ENCODE results near the gene GRIP1.

Gene GRIP1

GRCh38 chr12:66678338-66679275 is at the start of gene GRIP1:
Gene GRIP1 (minus strand): TSS chr12:66679076. CDS start chr12:66678904, 172 bp downstream.
- TF ChIP-seq CTCF (IDR thresholded peaks at IDR 0.05) = no peak

- TF ChIP-seq CTCF (IDR thresholded peaks at IDR 0.05) = no peak
Measured at GRCh38 chr12:66726556-66726955, 47.7 kb upstream of the GRIP1 start.

- no peak for TF ChIP-seq CTCF (IDR thresholded peaks at IDR 0.05)
Measured at GRCh38 chr12:66725031-66725430, 46.2 kb upstream of the GRIP1 start.

- TF ChIP-seq CTCF (IDR thresholded peaks at IDR 0.05) = no peak
Measured at GRCh38 chr12:66724616-66725015, 45.7 kb upstream of the GRIP1 start.

DNA sequence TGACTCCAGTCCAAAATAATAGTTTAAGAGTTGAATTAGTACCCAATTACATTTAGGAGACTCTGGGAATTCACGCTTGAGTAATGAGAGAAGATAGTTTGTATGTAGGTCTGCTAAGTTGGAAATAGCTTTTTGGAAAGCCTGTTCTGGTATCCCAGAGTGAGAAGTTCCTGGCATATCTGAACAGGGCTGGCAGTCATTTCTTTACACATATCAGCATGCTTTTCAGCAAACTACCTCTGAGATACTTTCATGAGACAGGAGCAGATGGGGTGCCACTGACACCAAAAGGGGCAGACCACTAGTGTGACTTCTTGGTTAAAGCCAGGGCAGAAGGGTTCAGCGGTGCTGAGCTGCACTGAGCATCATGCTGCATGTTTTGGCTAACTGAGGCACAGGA is 45.1 kb upstream of the GRIP1 start:
- no peak for TF ChIP-seq CTCF (IDR thresholded peaks at IDR 0.05)

DNA sequence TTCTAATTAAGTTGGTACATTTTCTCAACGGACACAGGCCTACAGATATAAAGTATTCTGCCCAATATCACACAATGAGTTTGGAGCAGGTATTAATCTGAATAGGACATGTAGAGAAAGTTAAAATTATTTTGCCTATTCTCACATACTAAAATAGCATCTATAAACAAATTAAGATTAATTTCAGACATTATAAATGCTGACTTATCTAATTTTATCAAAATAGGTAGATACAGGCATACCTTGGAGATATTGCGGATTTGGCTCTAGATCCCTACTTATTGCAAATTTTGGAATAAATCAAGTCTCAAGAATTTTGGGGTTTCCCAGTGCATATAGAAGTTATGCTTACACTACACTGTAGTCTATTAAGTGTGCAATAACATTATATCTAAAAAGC is 41.0 kb upstream of the GRIP1 start:
- no peak for TF ChIP-seq CTCF (IDR thresholded peaks at IDR 0.05)

DNA sequence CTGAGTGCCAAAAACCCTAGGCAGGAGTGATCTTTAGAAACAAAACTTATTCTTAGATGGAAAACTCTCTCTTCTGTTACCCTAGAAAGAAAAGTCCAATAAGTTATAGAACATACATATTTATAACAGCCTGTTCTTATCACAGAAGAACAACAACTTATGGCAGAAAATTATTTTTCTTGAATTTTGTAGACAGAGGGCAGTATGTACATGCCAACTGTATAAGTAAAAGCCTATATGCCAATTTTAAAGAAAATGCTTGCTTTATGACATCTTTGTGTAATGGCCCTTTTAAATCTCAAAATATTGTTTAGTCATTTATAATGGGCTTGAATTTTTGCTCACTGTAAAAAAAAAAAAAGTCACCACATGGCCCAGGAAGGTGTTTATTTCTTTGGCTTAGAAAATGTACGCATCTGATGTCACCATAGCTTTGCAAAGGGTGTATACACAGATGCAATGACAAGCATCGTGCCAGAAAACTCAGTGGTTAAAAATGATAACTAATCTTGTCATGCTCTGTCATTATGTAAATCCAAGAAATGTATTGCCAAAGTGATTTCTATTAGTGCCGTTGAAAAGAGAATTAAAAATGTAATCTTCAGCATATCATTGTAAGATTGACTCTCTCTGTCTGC is 38.3 kb upstream of the GRIP1 start:
- no peak for TF ChIP-seq CTCF (IDR thresholded peaks at IDR 0.05)

All from LNCAP (cell line).